Fibroblast of the aortic adventitia (primary cell): ENCODE measurements around the gene KIF5C. TPM values are rescaled to one million over a fixed set of nuclear protein-coding genes. Genes with fewer than 3 reads are reported as not detected.

ENCODE experiments used
- DNase-seq: peaks from one replicate; pipeline ENCODE4 v3.0.0-alpha.2; 2010; ENCODE audit warnings: low read depth
- H3K4me3 ChIP-seq: 2 replicates; pipeline ENCODE4 v1.5.1; 2011; ENCODE audit warnings: low read depth, mild to moderate bottlenecking, control low read depth, low read length, moderate library complexity
- CTCF ChIP-seq: IDR thresholded peaks from 2 replicates; pipeline ENCODE4 v1.5.1; 2011; ENCODE audit warnings: mild to moderate bottlenecking, low read length, control low read depth, inconsistent platforms; ENCODE audit not compliant: insufficient read depth
- total RNA-seq: library from RNA; depleted of rRNA; stranded (reverse); fragments of >200 nt; gene quantifications from 2 replicates; pipeline ENCODE4 v1.2.3, GENCODE V29; 2012; ENCODE audit warnings: low replicate concordance

Gene KIF5C
- total RNA-seq, 1 donor: 0.09 TPM

GRCh38 chr2:148907085-148907785, 32.2 kb downstream of the KIF5C start:
- no peak for TF ChIP-seq CTCF
- no peak for DNase-seq
- H3K4me3 ChIP-seq: no peak overlapping the region

- DNase-seq: no peak
- H3K4me3 ChIP-seq: no peak overlapping the region
- TF ChIP-seq CTCF: no peak
Observed at GRCh38 chr2:148909114-148909513, 34.1 kb downstream of the KIF5C start.

- TF ChIP-seq CTCF: no peak
- DNase-seq: no peak
- H3K4me3 ChIP-seq: no peak overlapping the region
Observed at GRCh38 chr2:148913061-148913460, 38.0 kb downstream of the KIF5C start.

- no peak for DNase-seq
- no peak overlapping the region for H3K4me3 ChIP-seq
- no peak for TF ChIP-seq CTCF
Observed at GRCh38 chr2:148913492-148913891, 38.5 kb downstream of the KIF5C start.

- H3K4me3 ChIP-seq: no peak overlapping the region
- TF ChIP-seq CTCF: no peak
- DNase-seq: no peak
Observed at GRCh38 chr2:148914463-148914862, 39.4 kb downstream of the KIF5C start.

- no peak overlapping the region for H3K4me3 ChIP-seq
- TF ChIP-seq CTCF: no peak
- DNase-seq: no peak
Observed at GRCh38 chr2:148917431-148917830, 42.4 kb downstream of the KIF5C start.

GRCh38 chr2:148918554-148918953, 43.5 kb downstream of the KIF5C start:
- no peak for TF ChIP-seq CTCF
- DNase-seq: no peak
- no peak overlapping the region for H3K4me3 ChIP-seq
